Esophagus squamous epithelium (tissue), 4 donors: ENCODE data around the gene NBL1.

Experiments used
- POLR2A ChIP-seq, 4 donors: fragments of 450-650 bp; IDR thresholded peaks; one replicate each; pipeline ENCODE4 v1.6.1; 2017; ENCODE audit warnings: antibody characterized with exemption in 4 of 4, mild to moderate bottlenecking in 4 of 4, moderate library complexity in 3 of 4
- TF ChIP-seq, protein P1 (sequence below), 6 experiments: fragments of 450-650 bp in 4 of 6; fragments of 200-600 bp in 2 of 6; sonication (generic) in 2 of 6; IDR thresholded peaks; one replicate each; pipeline ENCODE4 v1.5.1; 2016 to 2019; ENCODE audit warnings: antibody characterized with exemption in 6 of 6, mild to moderate bottlenecking in 4 of 6, moderate library complexity in 4 of 6

DNA sequence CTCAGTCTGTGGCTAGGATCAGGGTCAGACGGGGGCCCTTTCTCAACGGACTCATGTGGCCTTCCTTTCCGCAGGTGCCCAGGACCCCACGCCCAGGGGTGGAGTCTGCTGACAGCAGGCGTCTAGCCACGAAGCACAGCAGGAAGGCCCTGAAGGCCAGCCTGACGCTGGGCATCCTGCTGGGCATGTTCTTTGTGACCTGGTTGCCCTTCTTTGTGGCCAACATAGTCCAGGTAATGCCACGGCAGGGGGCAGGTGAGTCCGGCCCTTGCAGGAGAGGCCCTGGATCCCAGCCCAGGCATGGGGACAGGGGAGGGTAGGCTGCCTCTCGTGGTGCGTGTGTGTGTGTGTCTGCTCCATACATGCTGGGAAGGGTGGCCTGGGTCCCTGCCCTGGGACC is 34.4 kb downstream of the NBL1 start:
- TF ChIP-seq, protein P1, sequence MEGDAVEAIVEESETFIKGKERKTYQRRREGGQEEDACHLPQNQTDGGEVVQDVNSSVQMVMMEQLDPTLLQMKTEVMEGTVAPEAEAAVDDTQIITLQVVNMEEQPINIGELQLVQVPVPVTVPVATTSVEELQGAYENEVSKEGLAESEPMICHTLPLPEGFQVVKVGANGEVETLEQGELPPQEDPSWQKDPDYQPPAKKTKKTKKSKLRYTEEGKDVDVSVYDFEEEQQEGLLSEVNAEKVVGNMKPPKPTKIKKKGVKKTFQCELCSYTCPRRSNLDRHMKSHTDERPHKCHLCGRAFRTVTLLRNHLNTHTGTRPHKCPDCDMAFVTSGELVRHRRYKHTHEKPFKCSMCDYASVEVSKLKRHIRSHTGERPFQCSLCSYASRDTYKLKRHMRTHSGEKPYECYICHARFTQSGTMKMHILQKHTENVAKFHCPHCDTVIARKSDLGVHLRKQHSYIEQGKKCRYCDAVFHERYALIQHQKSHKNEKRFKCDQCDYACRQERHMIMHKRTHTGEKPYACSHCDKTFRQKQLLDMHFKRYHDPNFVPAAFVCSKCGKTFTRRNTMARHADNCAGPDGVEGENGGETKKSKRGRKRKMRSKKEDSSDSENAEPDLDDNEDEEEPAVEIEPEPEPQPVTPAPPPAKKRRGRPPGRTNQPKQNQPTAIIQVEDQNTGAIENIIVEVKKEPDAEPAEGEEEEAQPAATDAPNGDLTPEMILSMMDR (IDR thresholded peaks at IDR 0.05): no peak
- TF ChIP-seq POLR2A (IDR thresholded peaks at IDR 0.05): no peak
